Activated T-helper 1 cell treated with anti-CD3 and anti-CD28 coated beads, Interleukin-12 subunit alpha, Interleukin-12 subunit beta, Interleukin-2, Interleukin-4 antibody, amounts not matched to agents 30 ng/mL and 10 ng/mL and 1 ng/mL, durations not matched to agents 14 hours and 24 hours and 36 hours (primary cell): Measurements from ENCODE around the gene RNF187. TPM values are rescaled to one million over a fixed set of nuclear protein-coding genes. Genes with fewer than 3 reads are reported as not detected.

Experiments used
- DNase-seq: peaks from one replicate; pipeline ENCODE4 v3.0.0; 2021; ENCODE audit warnings: low spot score
- H3K27ac Mint-ChIP-seq: one replicate; pipeline ENCODE4 v1.8.0; 2021; ENCODE audit warnings: mild to moderate bottlenecking, mixed read lengths
- H3K27me3 Mint-ChIP-seq: one replicate; pipeline ENCODE4 v1.8.0; 2022; ENCODE audit warnings: mild to moderate bottlenecking, moderate library complexity, mixed read lengths; ENCODE audit not compliant: insufficient read depth
- H3K36me3 Mint-ChIP-seq: one replicate; pipeline ENCODE4 v1.8.0; 2021; ENCODE audit warnings: low read depth, mixed read lengths
- H3K4me1 Mint-ChIP-seq: one replicate; pipeline ENCODE4 v1.8.0; 2021; ENCODE audit warnings: low read depth, mixed read lengths
- H3K4me3 Mint-ChIP-seq: one replicate; pipeline ENCODE4 v1.8.0; 2021; ENCODE audit warnings: mild to moderate bottlenecking, moderate library complexity, mixed read lengths
- H3K9me3 Mint-ChIP-seq: one replicate; pipeline ENCODE4 v1.8.0; 2021; ENCODE audit warnings: mixed read lengths
- intact Hi-C: fragments of 100-400 bp; cut with micrococcal nuclease; formaldehyde crosslinking; loops from one replicate; pipeline ENCODE4 v1.15.1; 2024
- total RNA-seq: library from RNA; stranded (reverse); gene quantifications from 2 replicates; pipeline ENCODE4 v1.2.3, GENCODE V29; 2022

Gene RNF187
- total RNA-seq, 1 donor from 2014 or later, result 137 TPM

- no peaks in the 10 kb centered on the region for H3K36me3 Mint-ChIP-seq
- H3K27ac Mint-ChIP-seq, result no peak overlapping the region
- H3K9me3 Mint-ChIP-seq, result no peaks in the 10 kb centered on the region
- no peak overlapping the region for H3K4me3 Mint-ChIP-seq
- H3K4me1 Mint-ChIP-seq, result peaks cover 45% of the 10 kb centered on the region
- intact Hi-C loops, result no loop called here
- peaks cover 12% of the 10 kb centered on the region for H3K27me3 Mint-ChIP-seq
- no peak for DNase-seq
Observed at GRCh38 chr1:228477263-228477662, 9.9 kb upstream of the RNF187 start.

- H3K27ac Mint-ChIP-seq, result no peak overlapping the region
- H3K36me3 Mint-ChIP-seq, result no peaks in the 10 kb centered on the region
- H3K27me3 Mint-ChIP-seq, result peaks cover 12% of the 10 kb centered on the region
- intact Hi-C loops, result no loop called here
- H3K4me1 Mint-ChIP-seq, result peaks cover 36% of the 10 kb centered on the region
- no peak for DNase-seq
- no peaks in the 10 kb centered on the region for H3K9me3 Mint-ChIP-seq
- H3K4me3 Mint-ChIP-seq, result no peak overlapping the region
Observed at GRCh38 chr1:228478326-228478725, 8.9 kb upstream of the RNF187 start.

GRCh38 chr1:228478912-228479711 lies 8.1 kb upstream of the RNF187 start:
- no peak overlapping the region for H3K27ac Mint-ChIP-seq
- intact Hi-C loops, result no loop called here
- DNase-seq, result no peak
- H3K27me3 Mint-ChIP-seq, result peaks cover 14% of the 10 kb centered on the region
- no peaks in the 10 kb centered on the region for H3K9me3 Mint-ChIP-seq
- H3K4me1 Mint-ChIP-seq, result peaks cover 29% of the 10 kb centered on the region
- H3K4me3 Mint-ChIP-seq, result peak overlapping the region; percentile 22
- no peaks in the 10 kb centered on the region for H3K36me3 Mint-ChIP-seq

GRCh38 chr1:228483789-228484188 lies 3.4 kb upstream of the RNF187 start:
- peaks cover 26% of the 10 kb centered on the region for H3K4me1 Mint-ChIP-seq
- no peaks in the 10 kb centered on the region for H3K9me3 Mint-ChIP-seq
- no peak for DNase-seq
- H3K27me3 Mint-ChIP-seq, result peaks cover 11% of the 10 kb centered on the region
- H3K27ac Mint-ChIP-seq, result no peak overlapping the region
- no peak overlapping the region for H3K4me3 Mint-ChIP-seq
- intact Hi-C loops, result loop anchor here (10.0 kb wide), 1 partner anchor 719 kb away; no protein-coding TSS in a partner anchor
- H3K36me3 Mint-ChIP-seq, result peaks cover 3% of the 10 kb centered on the region

GRCh38 chr1:228486596-228487335 lies 416 bp upstream of the RNF187 start:
- Mint-ChIP-seq H3K27me3 (peaks cover 7% of the 10 kb centered on the region), H3K36me3 (peaks cover 20% of the 10 kb centered on the region), H3K9me3 (no peaks in the 10 kb centered on the region), H3K27ac (peak overlapping the region; percentile 99), H3K4me3 (peak overlapping the region; percentile 97), H3K4me1 (peaks cover 29% of the 10 kb centered on the region)
- DNase-seq, result peak; percentile 84
- intact Hi-C loops, result loop anchor here (1.0 to 10.0 kb wide), 8 partner anchors 15 to 722 kb away; partner anchors contain the start of genes ARF1 and IBA57

GRCh38 chr1:228488125-228488817 lies 1.1 kb downstream of the RNF187 start:
- H3K27me3 Mint-ChIP-seq, result peaks cover 1% of the 10 kb centered on the region
- H3K27ac Mint-ChIP-seq, result peak overlapping the region; percentile 95
- intact Hi-C loops, result loop anchor here (1.0 to 10.0 kb wide), 3 partner anchors 16 to 723 kb away; no protein-coding TSS in a partner anchor
- H3K4me3 Mint-ChIP-seq, result peak overlapping the region; percentile 93
- no peaks in the 10 kb centered on the region for H3K9me3 Mint-ChIP-seq
- H3K36me3 Mint-ChIP-seq, result peaks cover 26% of the 10 kb centered on the region
- H3K4me1 Mint-ChIP-seq, result peaks cover 29% of the 10 kb centered on the region
- no peak for DNase-seq

GRCh38 chr1:228488818-228489674 lies 1.9 kb downstream of the RNF187 start:
- Mint-ChIP-seq H3K4me3 (peak overlapping the region; percentile 93), H3K27me3 (peaks cover under 1% of the 10 kb centered on the region), H3K36me3 (peaks cover 31% of the 10 kb centered on the region), H3K4me1 (peaks cover 33% of the 10 kb centered on the region), H3K9me3 (no peaks in the 10 kb centered on the region), H3K27ac (peak overlapping the region; percentile 95)
- no peak for DNase-seq
- intact Hi-C loops, result loop anchor here (1.0 to 10.0 kb wide), 3 partner anchors 17 to 724 kb away; no protein-coding TSS in a partner anchor

GRCh38 chr1:228490120-228491078 lies 3.2 kb downstream of the RNF187 start:
- intact Hi-C loops, result loop anchor here (1.0 kb wide), 1 partner anchor 10 kb away; no protein-coding TSS in a partner anchor
- no peaks in the 10 kb centered on the region for H3K27me3 Mint-ChIP-seq
- H3K4me3 Mint-ChIP-seq, result peak overlapping the region; percentile 62
- H3K27ac Mint-ChIP-seq, result peak overlapping the region; percentile 75
- peaks cover 42% of the 10 kb centered on the region for H3K36me3 Mint-ChIP-seq
- DNase-seq, result no peak
- peaks cover 40% of the 10 kb centered on the region for H3K4me1 Mint-ChIP-seq
- no peaks in the 10 kb centered on the region for H3K9me3 Mint-ChIP-seq

- intact Hi-C loops, result no loop called here
- no peak overlapping the region for H3K4me3 Mint-ChIP-seq
- no peak for DNase-seq
- no peaks in the 10 kb centered on the region for H3K9me3 Mint-ChIP-seq
- peaks cover 63% of the 10 kb centered on the region for H3K36me3 Mint-ChIP-seq
- no peak overlapping the region for H3K27ac Mint-ChIP-seq
- no peaks in the 10 kb centered on the region for H3K27me3 Mint-ChIP-seq
- H3K4me1 Mint-ChIP-seq, result peaks cover 32% of the 10 kb centered on the region
Observed at GRCh38 chr1:228493141-228494043, 6.2 kb downstream of the RNF187 start.

GRCh38 chr1:228494044-228494353 lies 6.8 kb downstream of the RNF187 start:
- intact Hi-C loops, result no loop called here
- H3K4me3 Mint-ChIP-seq, result no peak overlapping the region
- H3K4me1 Mint-ChIP-seq, result peaks cover 29% of the 10 kb centered on the region
- peaks cover 65% of the 10 kb centered on the region for H3K36me3 Mint-ChIP-seq
- no peaks in the 10 kb centered on the region for H3K27me3 Mint-ChIP-seq
- H3K27ac Mint-ChIP-seq, result no peak overlapping the region
- DNase-seq, result no peak
- H3K9me3 Mint-ChIP-seq, result no peaks in the 10 kb centered on the region
